Activated B cell treated with CpG ODN at 0.5 μM for 24 hours (primary cell): ENCODE results near the gene EPHB2. TPM values are rescaled to one million over a fixed set of nuclear protein-coding genes. Genes with fewer than 3 reads are reported as not detected.

ENCODE experiments used
- ATAC-seq: fragments of 200-7000 bp; cut with Tn5 transposase; one replicate; pipeline ENCODE4 v1.10.0; 2021; ENCODE audit warnings: low read depth, mild to moderate bottlenecking, moderate library complexity
- CTCF ChIA-PET: fragments of 350-600 bp; sonication (Branson Sonifier 250); formaldehyde crosslinking; loops from one replicate; lab custom pipeline; 2021; ENCODE audit warnings: antibody characterized with exemption; lab: Charles Lee
- POLR2A ChIA-PET: fragments of 350-600 bp; sonication (Branson Sonifier 250); formaldehyde crosslinking; loops from one replicate; lab custom pipeline; 2021; ENCODE audit warnings: antibody characterized with exemption; lab: Charles Lee
- DNase-seq: peaks from one replicate; pipeline ENCODE4 v3.0.0; 2022
- H3K27ac Mint-ChIP-seq: one replicate; pipeline ENCODE4 v1.8.0; 2020; ENCODE audit warnings: mixed read lengths
- H3K27me3 Mint-ChIP-seq: one replicate; pipeline ENCODE4 v1.8.0; 2021; ENCODE audit warnings: mixed read lengths
- H3K36me3 Mint-ChIP-seq: one replicate; pipeline ENCODE4 v1.8.0; 2021; ENCODE audit warnings: low read depth, mixed read lengths
- H3K4me1 Mint-ChIP-seq: one replicate; pipeline ENCODE4 v1.8.0; 2021; ENCODE audit warnings: mixed read lengths
- H3K4me3 Mint-ChIP-seq: one replicate; pipeline ENCODE4 v1.8.0; 2020; ENCODE audit warnings: mild to moderate bottlenecking, mixed read lengths
- H3K9me3 Mint-ChIP-seq: one replicate; pipeline ENCODE4 v1.8.0; 2020; ENCODE audit warnings: mixed read lengths
- intact Hi-C: fragments of 100-400 bp; cut with micrococcal nuclease; formaldehyde crosslinking; loops from one replicate; pipeline ENCODE4 v1.15.1; 2024
- total RNA-seq: library from RNA; stranded (reverse); gene quantifications from 2 replicates; pipeline ENCODE4 v1.2.3, GENCODE V29; 2022
- TF ChIP-seq, protein P1 (sequence below): fragments of 200-600 bp; IDR thresholded peaks from one replicate; pipeline ENCODE4 v1.8.0; 2022; ENCODE audit warnings: antibody characterized with exemption, mild to moderate bottlenecking

Gene EPHB2
- total RNA-seq, 1 donor from 2014 or later, result 0.13 TPM

DNA sequence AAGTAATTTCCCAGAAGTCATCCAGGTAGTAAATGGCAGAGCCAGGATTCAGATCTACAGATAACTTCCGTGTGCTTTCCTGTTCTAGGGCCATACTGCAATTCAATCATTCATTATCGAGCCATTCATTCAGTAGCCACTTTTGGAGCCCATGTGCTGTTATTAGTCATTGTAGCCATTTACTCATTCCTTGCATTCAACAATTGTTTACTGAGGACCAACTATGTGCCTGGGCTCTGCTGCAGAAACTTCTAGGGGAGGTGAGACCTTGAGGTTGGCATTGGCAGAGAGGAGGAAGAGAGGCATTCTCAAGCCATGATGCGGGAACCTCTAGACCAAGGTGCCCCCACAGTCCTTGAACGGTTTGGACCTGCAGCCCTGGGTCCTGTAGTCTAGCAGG lies 27.9 kb downstream of the EPHB2 start:
- no peaks in the 10 kb centered on the region for H3K9me3 Mint-ChIP-seq
- ChIA-PET CTCF (no interaction called here), POLR2A (no interaction called here)
- H3K4me1 Mint-ChIP-seq, result no peaks in the 10 kb centered on the region
- DNase-seq (no peak), ATAC-seq (no peak)
- peaks cover 3% of the 10 kb centered on the region for H3K27me3 Mint-ChIP-seq
- no peaks in the 10 kb centered on the region for H3K36me3 Mint-ChIP-seq
- intact Hi-C loops, result no loop called here
- no peak overlapping the region for H3K27ac Mint-ChIP-seq
- no peak overlapping the region for H3K4me3 Mint-ChIP-seq
- TF ChIP-seq, protein P1, sequence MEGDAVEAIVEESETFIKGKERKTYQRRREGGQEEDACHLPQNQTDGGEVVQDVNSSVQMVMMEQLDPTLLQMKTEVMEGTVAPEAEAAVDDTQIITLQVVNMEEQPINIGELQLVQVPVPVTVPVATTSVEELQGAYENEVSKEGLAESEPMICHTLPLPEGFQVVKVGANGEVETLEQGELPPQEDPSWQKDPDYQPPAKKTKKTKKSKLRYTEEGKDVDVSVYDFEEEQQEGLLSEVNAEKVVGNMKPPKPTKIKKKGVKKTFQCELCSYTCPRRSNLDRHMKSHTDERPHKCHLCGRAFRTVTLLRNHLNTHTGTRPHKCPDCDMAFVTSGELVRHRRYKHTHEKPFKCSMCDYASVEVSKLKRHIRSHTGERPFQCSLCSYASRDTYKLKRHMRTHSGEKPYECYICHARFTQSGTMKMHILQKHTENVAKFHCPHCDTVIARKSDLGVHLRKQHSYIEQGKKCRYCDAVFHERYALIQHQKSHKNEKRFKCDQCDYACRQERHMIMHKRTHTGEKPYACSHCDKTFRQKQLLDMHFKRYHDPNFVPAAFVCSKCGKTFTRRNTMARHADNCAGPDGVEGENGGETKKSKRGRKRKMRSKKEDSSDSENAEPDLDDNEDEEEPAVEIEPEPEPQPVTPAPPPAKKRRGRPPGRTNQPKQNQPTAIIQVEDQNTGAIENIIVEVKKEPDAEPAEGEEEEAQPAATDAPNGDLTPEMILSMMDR, result no peak

DNA sequence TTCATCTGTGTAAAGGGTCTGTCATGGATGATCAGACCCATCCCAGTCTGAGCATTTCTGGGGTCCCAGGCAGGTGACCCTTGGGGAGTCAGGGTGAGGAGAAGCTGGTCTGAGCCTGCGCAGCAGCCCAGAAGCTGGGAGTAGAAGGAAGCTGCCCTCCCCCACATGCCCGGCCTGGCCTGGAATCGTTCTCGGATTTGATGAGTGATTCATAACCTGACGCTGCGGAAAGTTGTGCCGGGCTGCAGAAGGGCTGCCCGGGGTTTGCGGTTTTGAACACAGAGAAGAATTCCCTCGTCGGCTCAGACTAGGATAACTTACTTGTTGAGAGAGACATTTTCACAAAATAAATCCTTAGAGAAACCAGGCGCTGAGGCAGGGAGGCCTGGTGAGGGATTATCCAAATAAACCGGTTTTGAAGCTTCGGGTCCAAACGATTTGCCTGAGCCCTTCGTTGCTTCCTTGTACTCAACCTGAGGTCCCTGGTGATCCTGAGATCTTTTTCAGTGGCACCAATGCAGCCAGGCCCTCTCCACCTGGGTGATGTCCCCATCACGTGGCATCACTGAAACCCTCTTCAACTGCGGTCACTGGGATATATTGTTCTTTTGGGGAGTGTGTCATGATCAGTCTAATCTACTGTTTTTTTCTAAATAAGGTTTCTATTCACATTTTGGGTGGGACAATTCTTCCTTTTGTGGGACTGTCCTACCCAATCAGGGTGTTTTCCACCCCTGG lies 29.2 kb downstream of the EPHB2 start:
- POLR2A ChIA-PET, result no interaction called here
- ATAC-seq, result no peak
- H3K9me3 Mint-ChIP-seq, result no peaks in the 10 kb centered on the region
- TF ChIP-seq, protein P1, result no peak
- H3K27me3 Mint-ChIP-seq, result peaks cover 3% of the 10 kb centered on the region
- CTCF ChIA-PET, result no interaction called here
- H3K4me1 Mint-ChIP-seq, result no peaks in the 10 kb centered on the region
- H3K4me3 Mint-ChIP-seq, result no peak overlapping the region
- no peaks in the 10 kb centered on the region for H3K36me3 Mint-ChIP-seq
- DNase-seq, result no peak
- intact Hi-C loops, result no loop called here
- H3K27ac Mint-ChIP-seq, result no peak overlapping the region

DNA sequence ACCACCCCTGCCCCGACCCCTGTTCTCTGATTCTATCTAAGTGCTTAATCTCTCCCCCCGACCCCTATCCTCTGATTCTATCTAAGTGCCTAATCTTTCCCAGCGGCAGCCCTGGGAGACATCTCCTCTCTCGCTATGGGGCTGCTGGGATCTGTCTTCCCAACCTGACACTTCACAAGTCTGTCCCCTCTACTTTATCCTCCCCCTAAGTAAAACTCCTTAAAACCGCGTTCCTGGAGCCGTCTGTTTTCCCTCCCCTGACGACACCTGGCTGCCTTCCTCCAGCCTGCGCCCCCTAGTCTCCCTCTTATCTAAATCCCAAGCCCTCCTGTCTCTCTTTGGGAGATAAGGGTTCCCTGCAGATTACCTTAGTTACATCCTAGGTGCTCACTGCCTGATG lies 30.5 kb downstream of the EPHB2 start:
- POLR2A ChIA-PET, result no interaction called here
- Mint-ChIP-seq H3K27me3 (peaks cover 3% of the 10 kb centered on the region), H3K9me3 (no peaks in the 10 kb centered on the region), H3K36me3 (no peaks in the 10 kb centered on the region), H3K4me1 (no peaks in the 10 kb centered on the region), H3K27ac (no peak overlapping the region), H3K4me3 (no peak overlapping the region)
- no peak for DNase-seq
- CTCF ChIA-PET, result no interaction called here
- no peak for ATAC-seq
- intact Hi-C loops, result no loop called here
- TF ChIP-seq, protein P1, result no peak

DNA sequence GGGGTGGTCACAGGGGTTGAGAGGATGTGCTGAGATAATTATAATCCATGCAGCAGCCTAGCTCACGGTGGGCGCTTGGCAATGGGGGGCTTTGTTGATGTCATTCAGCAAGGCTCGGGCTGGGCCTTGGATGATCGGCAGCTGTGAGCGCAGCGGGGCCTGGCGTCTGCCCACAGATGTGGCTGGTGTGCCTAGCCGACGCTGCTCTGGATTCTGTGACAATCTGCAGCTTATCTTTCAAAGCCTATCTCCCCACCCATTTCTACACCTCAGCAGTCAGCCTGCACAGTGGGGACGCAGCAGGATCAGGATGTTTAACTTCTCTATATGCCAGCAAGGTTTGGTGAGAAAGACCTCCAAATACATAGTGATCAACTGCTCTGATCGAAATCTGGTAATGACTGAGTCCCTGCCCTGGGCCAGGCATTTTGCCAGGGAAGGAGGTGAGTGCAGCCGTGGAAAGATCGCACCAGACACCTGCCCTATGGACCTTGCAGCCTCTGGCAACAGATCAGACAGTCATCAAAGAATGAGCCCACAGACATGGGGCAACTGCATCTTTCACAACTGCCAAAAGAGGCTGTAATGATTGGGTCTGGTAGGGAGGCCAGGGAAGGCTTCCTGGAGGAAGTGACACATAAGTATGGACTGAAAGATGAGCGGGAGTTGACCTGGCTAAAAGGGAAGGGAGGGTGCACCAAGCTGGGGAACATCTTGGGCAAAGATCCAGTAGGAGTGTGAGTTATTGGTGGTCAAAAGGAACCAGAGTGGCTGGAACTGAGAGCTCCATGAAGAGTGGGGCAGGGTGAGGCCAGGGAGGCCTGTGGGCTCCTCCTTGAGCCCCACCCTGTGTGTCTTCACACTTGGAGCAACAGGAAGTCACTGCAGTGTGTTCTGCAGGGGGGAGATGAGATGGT lies 35.3 kb downstream of the EPHB2 start:
- intact Hi-C loops, result no loop called here
- TF ChIP-seq, protein P1, result no peak
- H3K36me3 Mint-ChIP-seq, result no peaks in the 10 kb centered on the region
- peaks cover 3% of the 10 kb centered on the region for H3K4me1 Mint-ChIP-seq
- ATAC-seq, result no peak
- no peak overlapping the region for H3K4me3 Mint-ChIP-seq
- ChIA-PET CTCF (no interaction called here), POLR2A (no interaction called here)
- H3K27ac Mint-ChIP-seq, result no peak overlapping the region
- DNase-seq, result no peak
- H3K27me3 Mint-ChIP-seq, result peaks cover 3% of the 10 kb centered on the region
- H3K9me3 Mint-ChIP-seq, result no peaks in the 10 kb centered on the region
